LNCaP clone FGC (cell line): ENCODE results near the gene ACBD6.

ENCODE experiments used
- DNase-seq: peaks from one replicate; pipeline ENCODE4 v3.0.0-alpha.2; 2011; ENCODE audit warnings: low read depth
- H3K4me3 ChIP-seq: 2 replicates; pipeline ENCODE4 v1.5.1; 2011; ENCODE audit warnings: mild to moderate bottlenecking, low read depth, low read length, control low read depth
- TF ChIP-seq, protein P1 (sequence below): IDR thresholded peaks from 2 replicates; pipeline ENCODE4 v1.5.1; 2012; ENCODE audit warnings: mild to moderate bottlenecking; ENCODE audit not compliant: control insufficient read depth, insufficient read depth; ENCODE audit errors: extremely low read depth

Gene ACBD6

DNA sequence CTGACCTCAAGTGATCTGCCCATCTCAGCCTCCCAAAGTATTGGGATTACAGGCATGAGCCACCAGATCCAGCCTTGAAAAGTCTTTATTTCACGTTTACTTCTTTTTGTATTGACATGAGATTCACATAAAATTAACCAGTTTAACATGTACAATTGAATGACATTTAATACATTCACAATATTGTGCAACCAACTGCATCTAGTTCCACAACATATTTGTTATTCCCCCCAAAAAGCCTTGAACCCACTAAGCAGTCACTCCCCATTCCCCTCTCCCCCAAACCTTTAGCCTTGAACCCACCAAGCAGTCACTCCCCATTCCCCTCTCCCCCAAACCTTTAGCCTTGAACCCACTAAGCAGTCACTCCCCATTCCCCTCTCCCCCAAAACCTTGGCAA, 62.0 kb downstream of the ACBD6 start:
- TF ChIP-seq, protein P1, sequence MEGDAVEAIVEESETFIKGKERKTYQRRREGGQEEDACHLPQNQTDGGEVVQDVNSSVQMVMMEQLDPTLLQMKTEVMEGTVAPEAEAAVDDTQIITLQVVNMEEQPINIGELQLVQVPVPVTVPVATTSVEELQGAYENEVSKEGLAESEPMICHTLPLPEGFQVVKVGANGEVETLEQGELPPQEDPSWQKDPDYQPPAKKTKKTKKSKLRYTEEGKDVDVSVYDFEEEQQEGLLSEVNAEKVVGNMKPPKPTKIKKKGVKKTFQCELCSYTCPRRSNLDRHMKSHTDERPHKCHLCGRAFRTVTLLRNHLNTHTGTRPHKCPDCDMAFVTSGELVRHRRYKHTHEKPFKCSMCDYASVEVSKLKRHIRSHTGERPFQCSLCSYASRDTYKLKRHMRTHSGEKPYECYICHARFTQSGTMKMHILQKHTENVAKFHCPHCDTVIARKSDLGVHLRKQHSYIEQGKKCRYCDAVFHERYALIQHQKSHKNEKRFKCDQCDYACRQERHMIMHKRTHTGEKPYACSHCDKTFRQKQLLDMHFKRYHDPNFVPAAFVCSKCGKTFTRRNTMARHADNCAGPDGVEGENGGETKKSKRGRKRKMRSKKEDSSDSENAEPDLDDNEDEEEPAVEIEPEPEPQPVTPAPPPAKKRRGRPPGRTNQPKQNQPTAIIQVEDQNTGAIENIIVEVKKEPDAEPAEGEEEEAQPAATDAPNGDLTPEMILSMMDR = no peak
- no peak for DNase-seq
- no peak overlapping the region for H3K4me3 ChIP-seq

DNA sequence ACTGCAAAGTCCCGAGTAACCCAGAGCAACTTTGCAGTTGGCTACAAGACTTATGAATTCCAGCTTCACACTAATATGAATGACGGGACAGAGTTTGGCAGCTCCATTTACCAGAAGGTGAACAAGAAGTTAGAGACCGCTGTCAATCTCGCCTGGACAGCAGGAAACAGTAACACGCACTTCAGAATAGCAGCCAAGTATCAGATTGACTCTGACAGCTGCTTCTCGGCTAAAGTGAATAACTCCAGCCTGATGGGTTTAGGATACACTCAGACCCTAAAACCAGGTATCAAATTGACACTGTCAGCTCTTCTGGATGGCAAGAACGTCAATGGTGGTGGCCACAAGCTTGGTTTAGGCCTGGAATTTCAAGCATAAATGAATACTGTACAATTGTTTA, 66.8 kb downstream of the ACBD6 start:
- no peak for DNase-seq

DNA sequence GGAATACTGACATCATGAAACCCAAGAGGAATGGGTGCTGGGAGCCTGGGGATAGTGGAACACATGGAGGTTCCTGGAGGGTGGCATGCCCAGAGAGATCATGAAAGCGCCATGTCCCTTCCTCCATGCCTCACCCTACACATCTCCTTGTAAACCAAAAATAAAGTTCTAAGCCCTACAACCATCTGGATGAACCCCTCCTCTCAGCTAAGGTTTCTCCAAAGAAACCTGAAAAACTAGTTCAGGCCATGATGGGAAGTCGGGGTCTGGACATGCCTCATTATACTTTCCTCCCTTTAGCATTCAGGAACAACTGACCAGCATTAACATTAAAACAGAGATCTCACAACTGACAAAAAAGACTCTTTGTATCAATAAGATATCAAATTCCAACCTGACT, 68.5 kb downstream of the ACBD6 start:
- TF ChIP-seq, protein P1 = no peak
- no peak for DNase-seq
- H3K4me3 ChIP-seq = no peak overlapping the region

More for the DNA sequence above, 66.8 kb downstream of the ACBD6 start:
- no peak overlapping the region for H3K4me3 ChIP-seq
- TF ChIP-seq, protein P1 = no peak

DNA sequence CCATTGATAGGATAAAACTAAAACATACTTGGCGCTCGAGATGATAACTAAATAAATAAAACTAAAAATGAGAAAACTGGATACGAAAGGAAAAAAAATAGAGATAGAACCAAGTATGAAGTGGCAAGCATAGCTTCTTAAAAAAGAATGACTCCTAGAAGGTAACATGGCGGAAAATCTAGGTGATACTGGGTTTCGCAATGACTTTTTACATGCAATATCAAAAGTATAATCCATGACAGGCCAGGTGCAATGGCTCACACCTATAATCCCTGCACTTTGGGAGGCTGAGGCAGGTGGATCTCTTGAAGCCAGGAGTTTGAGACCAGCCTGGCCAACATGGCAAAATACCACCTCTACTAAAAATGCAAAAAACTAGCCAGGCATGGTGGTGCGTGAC, 70.7 kb downstream of the ACBD6 start:
- TF ChIP-seq, protein P1 = no peak
- H3K4me3 ChIP-seq = no peak overlapping the region
- DNase-seq = no peak

DNA sequence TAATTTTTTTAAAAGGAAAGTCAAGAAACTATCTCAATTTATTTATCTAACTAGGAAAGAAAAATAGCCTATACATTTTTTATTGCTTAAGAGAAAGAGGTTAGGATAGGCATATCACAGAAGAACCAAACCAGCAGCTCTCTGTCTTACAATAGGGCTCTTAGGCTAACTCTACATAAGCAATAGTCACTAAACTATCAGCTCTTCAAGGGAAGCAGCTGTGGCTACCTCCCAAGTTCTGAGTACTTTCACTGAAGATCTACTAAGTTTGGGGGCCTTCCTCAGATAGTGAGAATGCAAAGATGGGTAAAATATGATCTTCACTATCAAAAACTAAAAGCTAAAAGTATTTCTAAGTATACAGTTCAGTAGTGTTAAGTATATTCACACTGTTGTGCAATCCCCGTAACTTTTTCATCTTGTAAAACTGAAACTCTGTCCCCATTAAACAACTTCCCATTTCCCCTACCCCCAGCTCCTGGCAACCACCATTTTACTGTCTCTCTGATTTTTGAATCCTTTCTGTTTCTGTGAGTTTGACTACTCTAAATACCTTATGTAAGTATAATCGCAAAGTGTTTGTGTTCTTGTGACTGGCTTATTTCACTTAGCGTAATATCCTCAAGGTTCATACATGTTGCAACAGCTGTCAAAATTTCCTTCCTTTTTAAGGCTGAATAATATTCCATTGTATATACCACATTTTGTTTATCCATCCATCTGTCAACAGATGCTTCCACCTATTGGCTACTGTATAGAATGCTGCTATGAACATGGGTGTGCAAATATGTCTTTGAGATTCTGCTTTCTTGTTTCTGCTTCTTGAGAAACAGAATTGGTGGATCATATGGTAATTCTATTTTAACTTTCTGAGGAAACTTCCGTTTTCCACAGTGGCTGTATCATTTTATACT, 73.3 kb downstream of the ACBD6 start:
- TF ChIP-seq, protein P1 = no peak
- DNase-seq = no peak
- no peak overlapping the region for H3K4me3 ChIP-seq

DNA sequence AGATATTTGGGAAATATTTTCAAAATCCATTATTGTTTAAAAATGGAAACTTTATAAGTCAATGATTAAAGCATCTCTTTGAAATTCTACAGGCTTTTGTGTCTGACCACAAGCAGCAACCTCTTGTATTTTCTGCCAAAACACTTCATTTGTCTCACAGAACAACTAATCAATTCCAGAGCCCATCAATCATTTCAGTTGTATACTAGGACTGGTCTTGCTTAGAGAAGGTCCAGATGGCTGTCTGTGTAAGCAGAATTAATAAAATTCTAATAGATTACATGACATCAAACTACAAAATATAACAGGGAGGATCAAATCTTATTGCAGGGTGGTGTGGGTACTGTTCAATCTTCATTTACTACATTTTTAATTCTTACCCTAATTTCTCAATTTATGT, 76.4 kb downstream of the ACBD6 start:
- DNase-seq = no peak
- no peak overlapping the region for H3K4me3 ChIP-seq
- TF ChIP-seq, protein P1 = no peak

DNA sequence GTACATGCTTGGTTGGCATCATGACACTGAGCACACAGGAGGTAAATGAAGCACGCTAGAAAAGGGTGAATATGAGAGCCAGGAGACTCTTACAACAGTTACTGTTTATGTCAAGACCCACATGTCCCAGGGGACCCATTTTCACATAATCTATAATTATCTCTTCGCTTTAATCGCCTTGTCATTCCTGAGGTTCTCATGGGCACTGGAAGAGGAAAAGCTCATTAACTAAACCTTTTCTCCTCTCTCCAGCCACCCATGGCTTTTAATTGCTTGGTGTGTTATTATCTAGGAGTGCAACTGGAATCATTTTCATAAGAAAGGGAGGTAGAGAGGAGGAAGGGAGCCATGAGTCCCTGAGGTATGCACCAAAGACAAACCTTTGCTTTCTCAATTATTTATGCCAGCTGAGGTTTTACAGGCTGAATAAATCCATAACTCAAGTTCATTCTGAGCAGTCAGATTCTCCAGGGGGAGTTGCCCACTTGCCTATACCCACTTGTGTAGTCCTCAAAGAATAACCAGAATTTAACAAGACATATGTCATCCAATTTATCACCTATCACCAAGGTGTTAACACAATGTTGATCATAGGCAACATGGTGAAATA, 77.4 kb downstream of the ACBD6 start:
- TF ChIP-seq, protein P1 = no peak
- DNase-seq = no peak
- H3K4me3 ChIP-seq = no peak overlapping the region
